Cardiac muscle cell (in vitro differentiated cells and primary cell): Measurements from ENCODE around the gene SRP72. TPM values are rescaled to one million over a fixed set of nuclear protein-coding genes. Genes with fewer than 3 reads are reported as not detected.
"Not testable (repeated sequence)": the region's sequence is repeated elsewhere in the genome, so short reads cannot be mapped to it uniquely, and the experiment has no call there.

Source experiments
- DNase-seq, 2 donors: peaks; one replicate each; pipeline versions ENCODE4 v3.0.0 to v3.0.0-alpha.2; 2010 to 2017; ENCODE audit warnings: low read depth in 1 of 2, low spot score in 1 of 2
- H3K27ac ChIP-seq: fragments of 200-600 bp; sonication (generic); 2 replicates; pipeline ENCODE4 v1.5.1; 2016
- H3K27me3 ChIP-seq: fragments of 200-600 bp; sonication (generic); 2 replicates; pipeline ENCODE4 v1.6.0; 2016; ENCODE audit warnings: control low read depth
- H3K36me3 ChIP-seq: fragments of 200-600 bp; sonication (generic); 2 replicates; pipeline ENCODE4 v1.5.1; 2016; ENCODE audit warnings: control low read depth
- H3K4me1 ChIP-seq: fragments of 200-600 bp; sonication (generic); 2 replicates; pipeline ENCODE4 v1.8.1; 2017; ENCODE audit warnings: low read depth, mild to moderate bottlenecking, mixed run types
- H3K4me3 ChIP-seq: fragments of 200-600 bp; sonication (generic); 2 replicates; pipeline ENCODE4 v1.5.1; 2016; ENCODE audit warnings: mild to moderate bottlenecking
- H3K9me3 ChIP-seq: fragments of 200-600 bp; sonication (generic); 2 replicates; pipeline ENCODE4 v1.5.1; 2017; ENCODE audit warnings: low read depth, mild to moderate bottlenecking, control low read depth
- CTCF ChIP-seq: IDR thresholded peaks from 2 replicates; pipeline ENCODE4 v1.5.1; 2012; ENCODE audit warnings: low read depth, mild to moderate bottlenecking, low read length
- polyA plus RNA-seq: library from polyadenylated mRNA; unstranded; fragments of >200 nt; fragmentation: Nextera tagmentation; extraction: Ambion mirVana; gene quantifications from 2 replicates; pipeline ENCODE4 v1.2.1, GENCODE V29; 2016
- total RNA-seq: library from RNA; depleted of rRNA; stranded (reverse); fragments of >200 nt; gene quantifications from 2 replicates; pipeline ENCODE4 v1.2.3, GENCODE V29; 2016

SRP72 gene
- total and polyA plus RNA-seq, 2 experiments from 2014 or later = 46.9 to 87.1 TPM

- Histone ChIP-seq H3K27ac (no peak overlapping the region), H3K4me1 (peaks cover 8% of the 10 kb centered on the region), H3K9me3 (no peaks in the 10 kb centered on the region), H3K4me3 (no peak overlapping the region), H3K27me3 (no peaks in the 10 kb centered on the region), H3K36me3 (peaks cover 21% of the 10 kb centered on the region)
- no peak for TF ChIP-seq CTCF
- no peak for DNase-seq
These were observed 28.7 kb upstream of the SRP72 start for GRCh38 chr4:56438766-56439165.

- no peaks in the 10 kb centered on the region for H3K4me1 ChIP-seq
- peaks cover 42% of the 10 kb centered on the region for H3K36me3 ChIP-seq
- no peaks in the 10 kb centered on the region for H3K9me3 ChIP-seq
- DNase-seq = no peak
- no peak overlapping the region for H3K4me3 ChIP-seq
- H3K27ac ChIP-seq = no peak overlapping the region
- H3K27me3 ChIP-seq = no peaks in the 10 kb centered on the region
- TF ChIP-seq CTCF = no peak
These were observed 26.4 kb upstream of the SRP72 start for GRCh38 chr4:56440983-56441382.

GRCh38 chr4:56444719-56445118, 22.7 kb upstream of the SRP72 start:
- Histone ChIP-seq H3K4me3 (no peak overlapping the region), H3K27me3 (no peaks in the 10 kb centered on the region), H3K36me3 (peaks cover 66% of the 10 kb centered on the region), H3K9me3 (no peaks in the 10 kb centered on the region), H3K4me1 (no peaks in the 10 kb centered on the region), H3K27ac (no peak overlapping the region)
- no peak for DNase-seq
- TF ChIP-seq CTCF = no peak

GRCh38 chr4:56445699-56446098, 21.7 kb upstream of the SRP72 start:
- H3K4me3 ChIP-seq = no peak overlapping the region
- no peak for DNase-seq
- H3K36me3 ChIP-seq = peaks cover 73% of the 10 kb centered on the region
- TF ChIP-seq CTCF = no peak
- no peak overlapping the region for H3K27ac ChIP-seq
- no peaks in the 10 kb centered on the region for H3K27me3 ChIP-seq
- no peaks in the 10 kb centered on the region for H3K4me1 ChIP-seq
- no peaks in the 10 kb centered on the region for H3K9me3 ChIP-seq

GRCh38 chr4:56448301-56448700, 19.1 kb upstream of the SRP72 start:
- no peak for DNase-seq
- H3K27ac ChIP-seq = no peak overlapping the region
- no peaks in the 10 kb centered on the region for H3K9me3 ChIP-seq
- no peaks in the 10 kb centered on the region for H3K4me1 ChIP-seq
- TF ChIP-seq CTCF = no peak
- H3K36me3 ChIP-seq = peaks cover 75% of the 10 kb centered on the region
- no peaks in the 10 kb centered on the region for H3K27me3 ChIP-seq
- H3K4me3 ChIP-seq = no peak overlapping the region

GRCh38 chr4:56449475-56449874, 17.9 kb upstream of the SRP72 start:
- not testable (repeated sequence) for H3K27ac ChIP-seq, DNase-seq, H3K4me3 ChIP-seq, H3K27me3 ChIP-seq, H3K4me1 ChIP-seq, H3K9me3 ChIP-seq
- H3K36me3 ChIP-seq = peaks cover 74% of the 10 kb centered on the region
